C4-2B (cell line): Measurements from ENCODE around the gene CR1L.
"Not testable (repeated sequence)": the region's sequence is repeated elsewhere in the genome, so short reads cannot be mapped to it uniquely, and the experiment has no call there.

Source experiments
- H3K27ac ChIP-seq: fragments of 450-650 bp; 2 replicates; pipeline ENCODE4 v1.5.1; 2017
- ZFX ChIP-seq: fragments of 450-650 bp; IDR thresholded peaks from 2 replicates; pipeline ENCODE4 v1.6.1; 2017
- TF ChIP-seq, protein P1 (sequence below): fragments of 450-650 bp; conservative IDR thresholded peaks from 2 replicates; pipeline ENCODE4 v1.5.1; 2017; ENCODE audit warnings: mild to moderate bottlenecking

The CR1L gene

DNA sequence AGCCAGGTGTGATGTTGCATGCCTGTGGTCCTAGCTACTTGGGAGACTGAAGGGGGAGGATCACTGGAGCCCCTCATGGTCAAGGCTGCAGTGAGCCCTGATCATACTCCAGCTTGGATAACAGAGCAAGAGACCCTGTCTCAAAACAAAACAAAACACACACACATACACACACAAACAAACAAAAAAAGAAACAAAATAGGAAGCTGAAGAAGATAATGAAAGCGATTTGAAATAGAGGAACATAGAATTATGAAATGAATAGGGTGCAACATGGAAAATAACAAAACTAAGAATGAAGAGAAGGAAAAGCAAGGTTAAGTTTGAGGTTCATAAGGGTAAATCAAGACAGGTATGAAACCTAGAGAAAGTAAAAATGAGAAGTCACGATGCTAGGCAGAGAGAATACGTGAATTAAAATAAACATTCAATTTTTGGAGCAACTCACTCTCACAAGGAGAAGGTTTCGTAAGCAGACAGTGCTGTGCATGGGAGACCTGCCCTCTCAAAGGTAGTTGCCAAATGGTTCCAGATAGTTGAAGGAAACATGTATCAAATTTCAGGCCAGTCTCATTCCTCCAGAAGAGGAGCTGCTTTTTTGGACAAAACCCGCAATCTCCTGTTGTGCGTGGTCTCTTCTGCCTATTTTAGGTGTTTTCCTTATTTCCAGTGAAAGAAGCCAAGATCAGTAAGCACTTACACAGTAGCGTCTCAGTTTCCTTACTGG is 110.2 kb downstream of the CR1L start:
- TF ChIP-seq, protein P1, sequence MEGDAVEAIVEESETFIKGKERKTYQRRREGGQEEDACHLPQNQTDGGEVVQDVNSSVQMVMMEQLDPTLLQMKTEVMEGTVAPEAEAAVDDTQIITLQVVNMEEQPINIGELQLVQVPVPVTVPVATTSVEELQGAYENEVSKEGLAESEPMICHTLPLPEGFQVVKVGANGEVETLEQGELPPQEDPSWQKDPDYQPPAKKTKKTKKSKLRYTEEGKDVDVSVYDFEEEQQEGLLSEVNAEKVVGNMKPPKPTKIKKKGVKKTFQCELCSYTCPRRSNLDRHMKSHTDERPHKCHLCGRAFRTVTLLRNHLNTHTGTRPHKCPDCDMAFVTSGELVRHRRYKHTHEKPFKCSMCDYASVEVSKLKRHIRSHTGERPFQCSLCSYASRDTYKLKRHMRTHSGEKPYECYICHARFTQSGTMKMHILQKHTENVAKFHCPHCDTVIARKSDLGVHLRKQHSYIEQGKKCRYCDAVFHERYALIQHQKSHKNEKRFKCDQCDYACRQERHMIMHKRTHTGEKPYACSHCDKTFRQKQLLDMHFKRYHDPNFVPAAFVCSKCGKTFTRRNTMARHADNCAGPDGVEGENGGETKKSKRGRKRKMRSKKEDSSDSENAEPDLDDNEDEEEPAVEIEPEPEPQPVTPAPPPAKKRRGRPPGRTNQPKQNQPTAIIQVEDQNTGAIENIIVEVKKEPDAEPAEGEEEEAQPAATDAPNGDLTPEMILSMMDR = no peak
- TF ChIP-seq ZFX = no peak

DNA sequence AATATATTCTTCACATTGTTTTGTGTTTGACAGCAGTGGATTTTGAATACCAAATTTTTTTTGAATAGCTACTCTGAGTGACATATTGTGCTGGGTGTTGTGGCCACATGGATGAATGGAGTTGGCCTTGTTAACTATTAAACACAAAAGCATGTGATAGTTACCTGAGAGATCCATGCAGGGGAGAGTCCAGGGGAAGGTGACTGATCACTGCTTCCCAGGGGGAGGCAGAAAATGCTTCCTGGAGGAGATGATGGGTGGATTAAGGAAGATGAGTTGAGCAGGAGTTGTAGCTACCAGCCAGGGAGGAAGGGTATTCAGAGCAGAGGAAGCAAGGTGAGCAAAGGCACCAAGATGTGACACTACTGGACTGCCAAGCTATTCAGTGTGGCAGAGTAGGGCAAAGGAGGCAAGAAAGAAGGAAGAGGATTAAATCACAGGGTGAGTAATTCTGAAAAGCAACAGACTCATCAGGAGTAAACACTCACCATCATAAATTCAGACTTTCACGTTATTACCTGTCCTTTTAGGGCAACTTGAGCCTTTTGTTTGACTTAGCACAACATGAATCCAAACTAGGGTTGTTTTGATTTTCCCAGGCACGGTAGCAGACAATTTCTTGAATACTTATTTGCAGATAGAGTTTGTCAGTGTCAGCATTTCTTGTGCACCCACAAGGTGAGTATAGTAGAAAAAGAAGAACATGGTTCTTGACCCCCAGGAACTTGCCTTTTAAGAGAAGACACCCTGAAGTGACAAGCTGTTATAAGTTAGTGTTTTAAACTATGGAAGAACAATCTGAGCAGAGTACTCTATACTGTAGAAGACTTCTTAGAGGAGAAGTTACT is 111.1 kb downstream of the CR1L start:
- no peak for TF ChIP-seq ZFX
- TF ChIP-seq, protein P1 = no peak
- H3K27ac ChIP-seq = no peak overlapping the region

More for the DNA sequence above, 110.2 kb downstream of the CR1L start:
- H3K27ac ChIP-seq = peak overlapping the region; percentile 32; the same call in 1 of the 2 replicates

DNA sequence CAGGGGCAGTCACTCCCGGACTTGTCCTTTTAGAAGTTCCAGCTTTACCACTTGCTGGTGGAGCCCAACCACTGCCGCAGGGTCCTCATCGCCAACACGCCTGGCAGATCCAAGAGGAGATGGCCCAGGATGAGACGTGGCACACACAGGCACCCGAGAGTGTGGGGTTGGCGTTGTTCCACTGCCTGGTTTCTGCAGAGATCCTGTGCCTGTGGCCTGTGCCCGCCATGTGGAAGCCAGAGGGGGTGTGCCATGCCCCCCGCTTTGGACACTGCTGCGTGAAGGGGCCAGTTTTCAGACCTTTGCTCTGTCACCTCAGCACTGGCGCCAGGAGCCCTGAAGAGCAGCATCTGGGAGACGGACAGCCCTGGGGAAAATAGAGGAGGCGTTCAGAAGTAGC is 117.7 kb downstream of the CR1L start:
- no peak for TF ChIP-seq ZFX
- TF ChIP-seq, protein P1 = no peak
- no peak overlapping the region for H3K27ac ChIP-seq

DNA sequence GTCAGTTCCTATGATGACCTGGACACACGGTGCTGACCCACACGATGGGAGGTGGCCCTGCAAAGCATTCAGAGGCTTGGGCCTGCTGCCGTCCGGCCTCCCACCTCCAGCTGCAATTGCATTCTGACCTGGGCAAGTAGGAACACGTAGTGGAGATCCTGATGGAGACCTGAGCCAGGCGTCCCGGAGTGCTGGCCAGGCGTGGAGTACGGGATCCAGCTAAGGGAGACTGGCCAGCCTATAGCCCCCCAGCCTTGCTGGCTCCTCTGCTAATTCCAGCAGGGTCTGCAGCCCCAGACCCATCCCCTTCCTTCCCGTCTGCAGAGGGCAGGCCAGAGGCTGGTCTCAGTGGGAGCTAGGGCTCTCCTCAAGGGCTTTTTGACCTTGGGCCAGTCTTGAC is 118.2 kb downstream of the CR1L start:
- no peak overlapping the region for H3K27ac ChIP-seq
- TF ChIP-seq, protein P1 = no peak
- TF ChIP-seq ZFX = no peak

DNA sequence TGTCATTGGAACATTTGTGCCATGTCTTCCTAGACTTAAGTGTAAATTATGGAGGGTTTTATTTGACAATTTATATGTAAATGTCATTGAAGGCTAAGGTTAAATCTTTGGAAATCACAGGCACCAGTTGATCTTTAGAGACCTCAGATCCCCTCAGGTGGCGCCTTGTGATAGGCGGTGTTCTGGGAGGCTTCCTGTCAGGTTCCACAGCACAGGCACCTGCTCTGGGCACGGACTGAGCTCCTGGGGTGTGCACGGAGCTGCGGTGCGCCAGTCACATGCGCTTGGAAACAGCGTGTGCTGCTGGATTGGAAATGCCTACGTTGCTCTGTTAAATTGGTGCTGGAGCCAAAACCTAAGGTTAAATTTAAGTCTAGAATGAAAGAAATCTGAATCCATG is 119.0 kb downstream of the CR1L start:
- TF ChIP-seq, protein P1 = no peak
- no peak for TF ChIP-seq ZFX
- H3K27ac ChIP-seq = no peak overlapping the region

DNA sequence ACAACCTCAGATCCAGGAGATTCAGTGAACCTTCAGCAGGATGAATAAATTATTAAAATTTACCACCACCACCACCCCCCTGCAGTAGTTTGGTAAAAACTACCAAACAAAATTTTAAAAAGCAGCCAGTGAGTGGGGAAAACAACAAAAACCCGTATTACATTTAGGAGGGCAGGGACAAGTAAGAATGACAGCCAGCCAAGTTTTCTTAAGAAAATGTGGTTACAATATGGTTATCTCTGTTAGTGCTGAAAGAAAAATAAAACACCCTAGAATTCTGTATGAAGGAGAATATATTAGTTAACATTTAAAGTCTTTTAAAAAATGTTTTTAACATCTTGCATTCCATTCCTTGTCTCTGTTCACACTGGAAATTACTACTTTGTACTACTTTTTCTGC is 121.6 kb downstream of the CR1L start:
- no peak for TF ChIP-seq ZFX
- TF ChIP-seq, protein P1 = no peak
- no peak overlapping the region for H3K27ac ChIP-seq

DNA sequence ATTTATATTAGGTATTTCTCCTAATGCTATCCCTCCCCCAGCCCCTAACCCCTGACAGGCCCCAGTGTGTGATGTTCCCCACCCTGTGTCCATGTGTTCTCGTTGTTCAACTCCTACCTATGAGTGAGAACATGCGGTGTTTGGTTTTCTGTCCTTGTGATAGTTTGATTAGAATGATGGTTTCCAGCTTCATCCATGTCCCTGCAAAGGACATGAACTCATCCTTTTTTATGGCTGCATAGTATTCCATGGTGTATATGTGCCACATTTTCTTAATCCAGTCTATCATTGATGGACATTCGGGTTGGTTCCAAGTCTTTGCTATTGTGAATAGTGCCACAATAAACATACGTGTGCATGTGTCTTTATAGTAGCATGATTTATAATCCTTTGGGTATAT is 125.6 kb downstream of the CR1L start:
- not testable (repeated sequence) for H3K27ac ChIP-seq
